Erythroblast (primary cell): ENCODE results near the gene ME3.

Source experiments
- GATA1 ChIP-seq: IDR thresholded peaks from 2 replicates; pipeline ENCODE4 v1.6.1; 2011; ENCODE audit warnings: low read depth, mild to moderate bottlenecking, control low read depth, low read length, moderate library complexity
- POLR2A ChIP-seq: IDR thresholded peaks from 2 replicates; pipeline ENCODE4 v1.6.1; 2011; ENCODE audit warnings: mild to moderate bottlenecking, low read length

- TF ChIP-seq POLR2A: no peak
- no peak for TF ChIP-seq GATA1
These were observed 96.5 kb downstream of the ME3 start for GRCh38 chr11:86575927-86576326.
